Measurements from ENCODE around the gene POLD4.

The POLD4 gene

GRCh38 chr11:67370351-67371076, 17.2 kb upstream of the POLD4 start:
- DNase-seq, result no peak

- no peak for DNase-seq
These were observed 16.5 kb upstream of the POLD4 start for GRCh38 chr11:67369801-67370284.

- no peak for DNase-seq
These were observed 15.9 kb upstream of the POLD4 start for GRCh38 chr11:67369275-67369674.

GRCh38 chr11:67368621-67369020, 15.3 kb upstream of the POLD4 start:
- peak in 1 of 2 experiments; percentile 65 for DNase-seq

- DNase-seq, result no peak
These were observed 14.4 kb upstream of the POLD4 start for GRCh38 chr11:67367761-67368227.

GRCh38 chr11:67366961-67367760, 13.8 kb upstream of the POLD4 start:
- DNase-seq, result no peak

- DNase-seq, result no peak
These were observed 13.2 kb upstream of the POLD4 start for GRCh38 chr11:67366546-67366945.

- DNase-seq, result no peak
These were observed 12.5 kb upstream of the POLD4 start for GRCh38 chr11:67365736-67366444.

- DNase-seq, result no peak
These were observed 11.7 kb upstream of the POLD4 start for GRCh38 chr11:67364783-67365722.

GRCh38 chr11:67364169-67364568, 10.8 kb upstream of the POLD4 start:
- DNase-seq, result no peak

- DNase-seq, result no peak
These were observed 4.7 kb upstream of the POLD4 start for GRCh38 chr11:67357831-67358670.

GRCh38 chr11:67356864-67357561, 3.7 kb upstream of the POLD4 start:
- peak; percentile 67 to 75 for DNase-seq

GRCh38 chr11:67356387-67356863, 3.1 kb upstream of the POLD4 start:
- no peak for DNase-seq

GRCh38 chr11:67355794-67356386, 2.5 kb upstream of the POLD4 start:
- DNase-seq, result no peak

GRCh38 chr11:67355023-67355793, 1.9 kb upstream of the POLD4 start:
- DNase-seq, result no peak

GRCh38 chr11:67354075-67355022, 1.0 kb upstream of the POLD4 start:
- peak in 1 of 2 experiments; percentile 40 for DNase-seq

- DNase-seq, result no peak
These were observed 615 bp downstream of the POLD4 start for GRCh38 chr11:67352546-67353316.

Data from activated CD4-positive, alpha-beta T cell treated with anti-CD3 and anti-CD28 coated beads, Interleukin-2, amount 50 U/mL, for 48 hours (primary cell).